GM10266 (cell line): ENCODE results near the gene UBR4.

Experiments used
- DNase-seq: peaks from one replicate; pipeline ENCODE4 v3.0.0; 2012; ENCODE audit errors: extremely low spot score
- CTCF ChIP-seq: IDR thresholded peaks from 2 replicates; pipeline ENCODE4 v1.5.1; 2012; ENCODE audit warnings: mild to moderate bottlenecking, low read depth; ENCODE audit not compliant: control insufficient read depth, insufficient read depth; ENCODE audit errors: missing control alignments

Gene UBR4

GRCh38 chr1:19070891-19071621 lies 139.0 kb downstream of the UBR4 start:
- TF ChIP-seq CTCF = no peak
- no peak for DNase-seq

GRCh38 chr1:19070197-19070651 lies 139.8 kb downstream of the UBR4 start:
- no peak for DNase-seq
- TF ChIP-seq CTCF = no peak

- TF ChIP-seq CTCF = no peak
- no peak for DNase-seq
Measured at GRCh38 chr1:19068639-19069276, 141.3 kb downstream of the UBR4 start.

- no peak for DNase-seq
- TF ChIP-seq CTCF = no peak
Measured at GRCh38 chr1:19067912-19068638, 142.0 kb downstream of the UBR4 start.

- no peak for TF ChIP-seq CTCF
- no peak for DNase-seq
Measured at GRCh38 chr1:19067182-19067911, 142.7 kb downstream of the UBR4 start.

GRCh38 chr1:19066874-19067181 lies 143.2 kb downstream of the UBR4 start:
- DNase-seq = no peak
- TF ChIP-seq CTCF = no peak
